Retinal pigment epithelial cell (primary cell): ENCODE measurements around the gene ERGIC1.

Source experiments
- DNase-seq: peaks from one replicate; pipeline ENCODE4 v3.0.0-alpha.2; 2010; ENCODE audit warnings: low read depth
- H3K4me3 ChIP-seq: 2 replicates; pipeline ENCODE4 v1.5.1; 2011; ENCODE audit warnings: mild to moderate bottlenecking, low read length, control low read depth, moderate library complexity
- CTCF ChIP-seq: conservative IDR thresholded peaks from 2 replicates; pipeline ENCODE4 v1.5.1; 2011; ENCODE audit warnings: low read depth, low read length, control low read depth, inconsistent platforms

Gene ERGIC1

DNA sequence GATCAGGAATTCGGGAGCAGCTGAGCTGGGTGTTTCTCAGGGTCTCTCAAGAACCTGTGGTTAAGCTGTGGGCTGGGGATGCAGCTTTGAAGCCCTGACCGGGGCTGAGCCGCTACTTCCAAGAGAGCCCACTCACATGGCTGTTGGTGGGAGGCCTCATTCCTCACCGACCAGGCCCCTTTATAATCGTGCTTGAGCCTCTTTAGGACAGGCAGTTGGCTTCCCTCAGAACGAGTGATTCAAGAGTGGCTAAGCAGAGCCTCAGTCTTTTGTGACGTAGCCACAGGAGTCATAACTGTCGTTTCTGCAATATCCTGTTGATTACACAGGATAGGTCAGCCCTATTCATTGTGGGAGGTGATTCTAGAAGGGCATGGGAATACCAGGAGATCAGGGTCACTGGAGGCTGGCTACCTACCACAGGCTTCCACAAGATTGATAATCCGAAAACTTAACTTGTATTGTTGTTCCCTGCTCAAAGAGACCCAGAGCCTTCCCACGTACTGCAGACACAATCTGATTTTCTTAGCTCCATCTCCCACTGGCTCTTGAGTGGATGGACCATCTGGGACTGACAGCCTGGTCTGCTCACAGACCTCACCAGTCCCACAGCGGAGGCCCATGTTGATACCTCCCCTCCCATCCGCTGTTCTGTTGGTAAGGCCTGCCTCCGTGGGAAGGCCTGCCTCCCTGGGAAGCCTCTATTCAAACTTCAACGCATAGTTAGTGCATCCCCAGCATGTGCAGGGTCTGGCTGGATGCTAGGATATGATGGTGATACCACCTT is 3.0 kb upstream of the ERGIC1 start:
- peak; percentile 70 for DNase-seq
- TF ChIP-seq CTCF: no peak
- no peak overlapping the region for H3K4me3 ChIP-seq

DNA sequence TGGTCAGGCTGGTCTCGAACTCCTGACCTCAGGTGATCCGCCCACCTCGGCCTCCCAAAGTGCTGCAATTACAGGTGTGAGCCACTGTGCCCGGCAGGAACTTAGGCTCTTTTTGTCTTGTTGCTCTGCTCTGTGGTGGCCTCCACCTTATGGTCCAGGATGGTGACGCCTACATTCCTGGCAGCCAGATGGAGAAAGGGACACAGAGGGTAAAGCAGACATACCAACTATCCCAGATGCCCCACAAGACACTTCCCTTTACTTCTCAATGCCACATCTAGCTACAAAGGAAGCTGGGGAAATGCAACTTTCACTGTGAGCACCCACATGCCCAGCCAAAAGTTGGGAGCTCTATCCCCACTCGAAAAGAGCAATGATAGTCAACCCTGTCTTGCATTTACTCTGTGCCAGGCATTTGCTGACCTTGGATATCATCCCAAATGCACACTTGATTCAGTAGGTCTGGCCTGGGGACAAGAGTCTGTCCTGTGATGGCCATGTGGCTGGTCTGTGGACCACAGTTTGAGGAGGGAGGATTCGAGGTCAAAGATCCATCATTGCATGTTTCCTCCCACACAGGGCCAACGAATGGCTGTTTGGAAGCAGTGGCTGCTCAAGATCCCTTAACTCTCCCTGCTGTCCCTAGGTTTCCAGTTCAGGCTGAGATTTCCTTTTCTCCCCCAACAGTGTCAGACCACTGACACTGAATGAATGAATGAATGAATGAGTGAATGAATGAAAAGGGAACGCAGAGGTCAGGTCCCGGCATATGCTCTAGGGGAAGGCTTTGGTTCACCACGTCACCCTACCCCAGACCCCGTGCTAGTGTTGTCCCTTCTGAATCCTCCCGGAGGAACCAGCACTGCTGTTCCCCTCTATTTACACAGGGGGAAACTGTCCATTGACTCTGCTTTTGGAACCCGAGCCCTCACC is 1.4 kb upstream of the ERGIC1 start:
- no peak overlapping the region for H3K4me3 ChIP-seq
- DNase-seq: no peak
- TF ChIP-seq CTCF: no peak

- H3K4me3 ChIP-seq: peak overlapping the region; percentile 89
- no peak for DNase-seq
- no peak for TF ChIP-seq CTCF
Measured at GRCh38 chr5:172833372-172833685, 722 bp upstream of the ERGIC1 start.

DNA sequence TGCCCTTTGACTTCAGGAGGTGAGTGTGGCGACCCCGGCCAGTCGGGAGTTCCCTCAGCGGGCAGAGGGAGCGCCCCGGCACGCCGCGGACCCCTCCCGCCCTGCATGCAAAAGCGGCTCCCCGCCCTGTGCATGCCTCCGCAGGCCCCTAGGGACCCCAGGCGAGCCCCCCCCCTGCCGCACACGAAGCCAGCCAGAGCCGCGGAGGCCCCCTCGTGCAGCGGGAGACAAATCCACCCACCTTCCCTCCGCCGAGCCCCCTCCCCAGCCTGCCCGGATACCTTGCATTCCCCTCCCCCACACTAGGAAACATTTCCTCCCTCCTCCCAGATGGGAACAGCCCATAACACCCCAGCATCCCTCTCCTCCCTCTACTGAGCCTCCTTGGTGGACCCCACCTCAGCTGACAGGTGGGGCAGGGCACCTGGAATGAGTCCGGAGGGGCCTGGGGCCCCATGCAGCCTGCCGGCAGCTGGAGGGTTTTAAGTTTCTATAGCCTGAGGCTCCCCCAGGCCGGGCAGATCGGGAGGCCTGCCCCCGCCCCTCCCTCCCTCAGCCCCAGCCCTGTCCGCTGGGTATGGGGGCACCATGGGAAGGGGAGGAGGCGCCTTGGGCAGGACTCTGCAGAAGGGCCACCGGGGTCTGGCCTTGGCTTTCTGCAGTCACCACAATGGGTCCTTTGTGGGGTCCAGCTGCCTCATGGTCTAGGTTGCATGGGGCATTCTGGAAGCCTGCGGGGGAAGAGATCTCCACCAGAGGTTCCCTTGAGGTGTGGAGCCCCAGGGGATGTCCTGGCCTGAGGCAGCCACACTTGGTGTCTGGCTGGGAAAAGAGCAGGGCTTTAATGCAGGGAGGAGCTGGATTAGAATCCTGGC is 601 bp downstream of the ERGIC1 start:
- no peak for TF ChIP-seq CTCF
- peak overlapping the region; percentile 89 for H3K4me3 ChIP-seq
- no peak for DNase-seq

- no peak for DNase-seq
- peak overlapping the region; percentile 89 for H3K4me3 ChIP-seq
- no peak for TF ChIP-seq CTCF
Measured at GRCh38 chr5:172835290-172835993, 1.4 kb downstream of the ERGIC1 start.

DNA sequence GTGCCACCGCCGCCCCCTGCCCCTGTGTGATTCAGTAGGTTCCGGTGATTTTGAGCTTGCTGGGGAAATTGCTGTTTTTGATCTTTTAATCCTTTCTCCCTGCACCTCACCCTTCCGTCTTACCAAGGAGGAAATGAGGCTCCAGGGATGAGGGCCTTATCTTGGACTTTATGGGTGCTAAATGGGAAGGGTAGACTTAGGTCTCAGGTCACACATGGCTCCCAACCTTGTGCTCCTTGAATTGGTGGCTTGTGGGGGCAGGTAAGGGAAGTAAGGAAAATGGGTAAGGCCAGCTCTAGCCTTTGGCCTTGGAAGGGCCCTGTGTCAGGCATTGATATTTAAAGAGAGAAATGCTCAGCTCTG is 1.9 kb downstream of the ERGIC1 start:
- DNase-seq: no peak
- H3K4me3 ChIP-seq: peak overlapping the region; percentile 89
- TF ChIP-seq CTCF: no peak
